ENCODE data around the gene ZBTB9.
"Not testable (repeated sequence)": the region's sequence is repeated elsewhere in the genome, so short reads cannot be mapped to it uniquely, and the experiment has no call there.

ZBTB9 gene

GRCh38 chr6:33445119-33445603 is 9.2 kb upstream of the ZBTB9 start:
- intact Hi-C loops (cut with DNase I), result no loop called here

GRCh38 chr6:33446356-33446755 is 8.0 kb upstream of the ZBTB9 start:
- intact Hi-C loops (cut with DNase I), result no loop called here
- no peak for DNase-seq

More at GRCh38 chr6:33445119-33445603, 9.2 kb upstream of the ZBTB9 start:
- no peak for DNase-seq

DNA sequence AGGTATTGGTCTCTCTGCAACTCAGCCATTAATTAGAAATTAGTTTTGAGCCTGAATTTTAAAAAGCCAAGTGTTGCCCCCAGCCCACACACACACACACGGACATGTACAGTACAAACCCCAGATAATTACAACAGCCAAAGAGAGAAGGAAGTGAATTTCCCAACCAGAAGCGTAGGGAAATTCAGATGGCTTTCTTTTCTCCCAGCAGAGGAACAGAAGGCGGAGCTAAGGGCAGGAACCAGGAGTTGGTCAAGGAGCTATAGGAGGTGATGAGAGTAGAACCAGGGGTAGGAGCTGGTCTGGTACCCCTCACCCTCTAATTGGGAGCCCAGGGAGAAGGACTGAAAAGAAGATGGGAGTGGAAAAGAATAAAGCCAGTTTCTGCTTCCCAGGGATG is 3.9 kb upstream of the ZBTB9 start:
- intact Hi-C loops (cut with DNase I), result loop anchor here (10.0 kb wide), 1 partner anchor 124 kb away; no protein-coding TSS in a partner anchor
- DNase-seq, result no peak

DNA sequence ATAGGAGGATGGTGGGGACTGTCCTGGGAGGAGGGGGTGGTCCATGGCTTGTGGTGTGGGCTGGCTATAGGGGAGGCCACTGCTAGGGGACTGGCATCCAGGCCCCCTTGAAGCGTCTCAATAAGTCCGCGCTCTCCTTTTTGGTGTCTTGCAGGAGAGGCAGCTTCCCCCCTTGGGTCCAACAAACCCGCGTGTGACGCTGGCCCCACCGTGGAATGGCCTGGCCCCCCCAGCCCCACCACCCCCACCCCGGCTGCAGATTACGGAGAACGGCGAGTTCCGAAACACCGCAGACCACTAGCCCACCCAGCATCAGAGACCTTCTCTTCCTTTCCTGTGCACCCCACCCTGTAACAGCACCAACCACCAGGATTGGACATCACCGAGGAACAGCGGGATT is 2.8 kb upstream of the ZBTB9 start:
- intact Hi-C loops (cut with DNase I), result loop anchor here (10.0 kb wide), 1 partner anchor 123 kb away; no protein-coding TSS in a partner anchor
- no peak for DNase-seq

- DNase-seq, result no peak
- intact Hi-C loops (cut with DNase I), result loop anchor here (10.0 kb wide), 1 partner anchor 122 kb away; no protein-coding TSS in a partner anchor
Measured at GRCh38 chr6:33452496-33452895, 1.9 kb upstream of the ZBTB9 start.

DNA sequence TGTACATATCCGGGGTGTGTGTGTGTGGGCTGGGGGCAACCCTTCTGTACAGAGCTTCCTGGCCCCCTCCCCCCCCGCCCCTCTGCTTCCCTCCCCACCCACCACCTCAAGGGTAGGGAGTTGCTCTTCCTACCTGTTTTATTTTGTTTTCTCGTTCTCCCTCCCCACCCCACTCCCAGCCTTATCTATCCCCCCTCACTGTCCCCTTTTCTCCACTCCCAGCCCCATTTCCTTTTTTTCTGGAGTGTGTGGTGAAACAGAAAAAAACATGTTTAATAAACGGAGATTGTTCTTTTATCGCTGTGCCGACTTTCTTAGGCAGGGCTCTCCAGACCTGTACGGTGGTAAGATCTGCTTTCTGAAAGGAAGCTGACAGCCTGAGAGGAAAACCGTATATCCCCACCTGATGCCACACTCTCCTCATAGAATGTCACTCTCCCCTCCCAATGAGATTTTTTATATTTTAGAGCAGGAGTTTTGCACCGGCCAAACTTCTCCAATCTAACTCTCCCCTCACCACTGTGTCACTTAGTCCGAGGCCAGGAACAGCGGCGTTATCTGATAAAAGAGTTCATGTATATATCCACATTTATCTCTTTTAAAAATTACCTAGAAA is 875 bp upstream of the ZBTB9 start:
- intact Hi-C loops (cut with DNase I), result loop anchor here (10.0 kb wide), 1 partner anchor 121 kb away; no protein-coding TSS in a partner anchor
- no peak for DNase-seq

DNA sequence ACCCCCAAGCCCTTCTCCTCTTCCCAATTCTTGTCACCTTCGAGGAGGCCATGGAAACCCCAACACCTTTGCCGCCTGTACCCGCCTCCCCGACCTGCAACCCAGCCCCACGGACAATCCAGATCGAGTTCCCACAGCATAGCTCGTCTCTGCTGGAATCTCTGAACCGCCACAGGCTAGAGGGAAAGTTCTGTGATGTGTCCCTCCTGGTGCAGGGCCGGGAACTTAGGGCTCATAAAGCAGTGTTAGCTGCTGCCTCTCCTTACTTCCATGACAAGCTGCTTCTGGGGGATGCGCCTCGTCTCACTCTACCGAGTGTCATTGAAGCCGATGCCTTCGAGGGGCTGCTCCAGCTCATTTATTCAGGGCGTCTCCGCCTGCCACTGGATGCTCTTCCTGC is 675 bp downstream of the ZBTB9 start:
- DNase-seq, result no peak
- intact Hi-C loops (cut with DNase I), result loop anchor here (10.0 kb wide), 1 partner anchor 120 kb away; no protein-coding TSS in a partner anchor

DNA sequence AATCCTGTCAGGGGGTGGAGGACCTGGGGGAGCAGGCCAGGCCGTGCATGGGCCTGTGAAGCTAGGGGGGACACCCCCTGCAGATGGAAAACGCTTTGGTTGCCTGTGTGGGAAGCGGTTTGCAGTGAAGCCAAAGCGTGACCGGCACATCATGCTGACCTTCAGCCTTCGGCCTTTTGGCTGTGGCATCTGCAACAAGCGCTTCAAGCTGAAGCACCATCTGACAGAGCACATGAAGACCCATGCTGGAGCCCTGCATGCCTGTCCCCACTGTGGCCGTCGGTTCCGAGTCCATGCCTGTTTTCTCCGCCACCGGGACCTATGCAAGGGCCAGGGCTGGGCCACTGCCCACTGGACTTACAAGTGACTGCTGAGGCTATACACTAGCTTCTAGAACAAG is 1.8 kb downstream of the ZBTB9 start:
- no peak for DNase-seq
- intact Hi-C loops (cut with DNase I), result loop anchor here (10.0 kb wide), 1 partner anchor 119 kb away; no protein-coding TSS in a partner anchor

DNA sequence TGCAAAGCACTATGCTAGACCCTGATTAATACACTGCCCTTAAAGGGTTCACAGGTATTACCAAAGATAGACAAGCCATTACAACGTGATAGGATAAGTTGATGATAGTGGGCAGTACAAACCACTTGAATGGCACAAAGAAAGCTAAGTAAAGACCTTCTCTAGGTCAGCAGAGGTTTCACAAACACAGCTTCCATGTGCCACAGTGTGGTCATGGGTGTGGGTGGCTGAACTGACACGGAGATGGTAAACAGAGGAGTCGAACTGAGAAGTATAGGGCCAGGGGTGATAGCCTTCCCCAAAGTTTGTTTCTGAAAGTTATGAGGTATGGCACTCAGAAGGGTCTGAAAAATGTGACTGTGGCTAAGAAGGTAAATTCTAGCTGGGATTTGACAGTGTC is 4.3 kb downstream of the ZBTB9 start:
- no peak for DNase-seq
- intact Hi-C loops (cut with DNase I), result loop anchor here (10.0 kb wide), 1 partner anchor 116 kb away; no protein-coding TSS in a partner anchor

GRCh38 chr6:33459226-33459625 is 4.8 kb downstream of the ZBTB9 start:
- DNase-seq, result no peak
- intact Hi-C loops (cut with DNase I), result loop anchor here (10.0 kb wide), 1 partner anchor 116 kb away; no protein-coding TSS in a partner anchor

- DNase-seq, result no peak
- intact Hi-C loops (cut with DNase I), result no loop called here
Measured at GRCh38 chr6:33466075-33466735, 11.8 kb downstream of the ZBTB9 start.

DNA sequence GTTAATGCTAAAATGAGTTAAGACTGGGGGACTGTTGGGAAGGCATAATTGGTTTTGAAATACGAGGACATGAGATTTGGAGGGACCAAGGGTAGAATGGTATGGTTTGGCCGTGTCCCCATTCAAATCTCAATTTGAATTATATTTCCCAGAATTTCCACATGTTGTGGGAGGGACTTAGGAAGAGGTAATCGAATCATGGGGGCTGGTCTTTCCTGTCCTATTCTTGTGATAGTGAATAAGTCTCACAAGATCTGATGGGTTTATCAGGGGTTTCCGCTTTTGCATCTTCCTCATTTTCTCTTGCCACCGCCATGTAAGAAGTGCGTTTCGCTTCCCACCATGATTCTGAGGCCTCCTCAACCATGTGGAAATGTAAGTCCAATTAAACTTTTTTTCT is 12.7 kb downstream of the ZBTB9 start:
- intact Hi-C loops (cut with DNase I), result no loop called here
- DNase-seq, result no peak

- no peak for DNase-seq
- intact Hi-C loops (cut with DNase I), result no loop called here
Measured at GRCh38 chr6:33469661-33470060, 15.3 kb downstream of the ZBTB9 start.

DNA sequence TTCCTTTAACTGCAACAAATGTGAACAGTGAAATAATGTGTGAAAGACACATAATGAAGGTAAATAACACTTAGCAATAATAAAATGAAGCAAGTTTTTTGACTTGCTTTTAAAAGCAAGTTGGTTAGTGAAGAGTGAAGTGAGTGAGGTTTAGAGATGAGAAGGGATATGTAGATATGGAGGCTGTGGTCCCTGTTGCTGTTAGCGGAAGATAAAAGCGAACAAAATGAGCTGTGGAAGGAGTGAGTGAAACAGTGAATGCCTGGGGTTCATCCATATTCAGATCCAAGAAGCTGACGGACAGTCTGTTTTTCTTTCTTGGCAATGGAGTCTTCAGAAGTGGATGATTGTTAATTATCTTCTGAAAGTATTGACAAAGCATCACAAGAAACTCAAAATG is 23.5 kb downstream of the ZBTB9 start:
- DNase-seq, result no peak
- intact Hi-C loops (cut with DNase I), result no loop called here

DNA sequence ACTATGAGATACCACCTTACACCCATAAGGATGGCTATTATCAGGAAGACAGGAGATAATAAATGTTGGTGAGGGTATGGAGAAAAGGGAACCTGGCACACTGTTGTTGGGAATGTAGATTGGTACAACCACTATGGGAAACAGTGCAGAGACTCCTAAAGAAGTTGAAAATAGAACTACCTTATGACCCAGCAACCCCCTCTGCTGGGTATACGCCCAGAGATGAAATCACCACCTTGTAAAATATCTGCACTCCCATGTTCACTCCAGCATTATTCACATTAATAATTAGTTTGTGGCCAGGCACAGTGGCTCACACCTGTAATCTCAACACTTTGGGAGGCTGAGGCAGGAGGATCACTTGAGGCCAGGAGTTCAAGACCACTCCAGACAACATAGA is 26.8 kb downstream of the ZBTB9 start:
- DNase-seq, result no peak
- intact Hi-C loops (cut with DNase I), result no loop called here

GRCh38 chr6:33482620-33483019 is 28.2 kb downstream of the ZBTB9 start:
- DNase-seq; intact Hi-C loops (cut with DNase I): not testable (repeated sequence)

DNA sequence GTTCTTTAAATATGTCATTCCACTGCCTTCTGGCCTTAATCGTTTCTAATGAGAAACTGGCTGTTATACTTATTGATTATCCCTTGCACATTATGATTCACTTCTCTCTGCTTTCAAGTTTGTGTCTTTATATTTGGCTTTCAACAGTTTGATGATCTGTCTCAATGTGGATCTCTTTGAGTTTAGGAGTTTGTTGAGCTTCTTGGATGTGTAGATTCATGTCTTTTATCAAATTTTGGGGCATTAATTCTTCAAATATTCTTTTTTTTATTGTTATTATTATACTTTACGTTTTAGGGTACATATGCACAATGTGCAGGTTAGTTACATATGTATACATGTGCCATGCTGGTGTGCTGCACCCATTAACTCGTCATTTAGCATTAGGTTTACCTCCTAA is 29.3 kb downstream of the ZBTB9 start:
- no peak for DNase-seq
- intact Hi-C loops (cut with DNase I), result no loop called here

- DNase-seq, result not testable (repeated sequence)
Measured at GRCh38 chr6:33484673-33485262, 30.4 kb downstream of the ZBTB9 start.

DNA sequence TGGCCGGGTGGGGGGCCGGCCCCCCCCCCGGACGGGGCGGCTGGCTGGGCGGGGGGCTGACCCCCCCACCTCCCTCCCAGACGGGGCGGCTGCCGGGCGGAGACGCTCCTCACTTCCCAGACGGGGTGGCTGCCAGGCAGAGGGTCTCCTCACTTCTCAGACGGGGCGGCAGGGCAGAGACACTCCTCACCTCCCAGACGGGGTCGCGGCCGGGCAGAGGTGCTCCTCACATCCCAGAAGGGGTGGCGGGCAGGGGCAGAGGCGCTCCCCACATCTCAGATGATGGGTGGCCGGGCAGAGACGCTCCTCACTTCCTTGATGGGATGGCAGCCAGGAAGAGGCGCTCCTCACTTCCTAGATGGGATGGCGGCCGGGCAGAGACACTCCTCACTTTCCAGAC is 31.3 kb downstream of the ZBTB9 start:
- intact Hi-C loops (cut with DNase I), result not testable (repeated sequence)

More at GRCh38 chr6:33484673-33485262, 30.4 kb downstream of the ZBTB9 start:
- intact Hi-C loops (cut with DNase I), result not testable (repeated sequence)

DNA sequence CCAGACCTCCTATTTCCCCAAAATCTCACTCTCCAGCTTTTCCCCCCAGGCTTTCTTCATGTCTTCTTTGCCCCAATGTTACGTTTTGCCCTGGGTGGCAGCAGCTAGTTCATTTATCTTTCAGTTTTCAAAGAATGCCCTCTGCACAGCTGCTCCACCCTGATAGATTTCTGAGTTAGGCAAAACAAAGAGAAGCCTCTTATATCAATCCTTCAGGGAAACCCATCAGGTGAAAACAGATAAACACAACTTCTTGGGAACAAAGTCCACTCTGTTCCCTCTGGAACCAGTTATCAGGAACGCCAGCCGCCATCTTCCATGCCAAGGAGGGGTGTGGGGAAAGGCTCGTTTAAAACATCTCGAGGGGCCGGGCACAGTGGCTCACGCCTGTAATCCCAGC is 34.0 kb downstream of the ZBTB9 start:
- intact Hi-C loops (cut with DNase I), result no loop called here
- DNase-seq, result no peak

More for the DNA sequence above, 31.3 kb downstream of the ZBTB9 start:
- not testable (repeated sequence) for DNase-seq
